Measurements from ENCODE around the gene RUNDC1.

DNA sequence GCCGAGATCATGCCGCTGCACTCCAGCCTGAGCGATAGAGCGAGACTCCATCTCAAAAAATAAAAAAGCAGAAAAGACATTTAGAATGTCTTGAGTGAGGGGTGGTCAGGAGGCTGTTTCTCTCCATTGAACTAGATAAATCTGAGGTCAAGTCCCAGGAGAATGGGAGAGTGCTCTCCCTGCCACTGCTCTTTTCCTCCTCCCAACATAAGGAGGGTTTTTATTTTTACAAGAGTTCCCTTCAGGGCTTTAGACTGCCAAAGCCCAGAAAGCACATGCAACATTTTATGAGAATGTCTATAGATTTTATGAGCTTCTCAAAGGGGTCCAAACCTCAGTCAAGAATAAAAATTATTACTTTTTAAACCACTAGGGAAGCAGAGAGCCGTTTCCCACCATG, 46.2 kb downstream of the RUNDC1 start:
- TF ChIP-seq, protein P1, sequence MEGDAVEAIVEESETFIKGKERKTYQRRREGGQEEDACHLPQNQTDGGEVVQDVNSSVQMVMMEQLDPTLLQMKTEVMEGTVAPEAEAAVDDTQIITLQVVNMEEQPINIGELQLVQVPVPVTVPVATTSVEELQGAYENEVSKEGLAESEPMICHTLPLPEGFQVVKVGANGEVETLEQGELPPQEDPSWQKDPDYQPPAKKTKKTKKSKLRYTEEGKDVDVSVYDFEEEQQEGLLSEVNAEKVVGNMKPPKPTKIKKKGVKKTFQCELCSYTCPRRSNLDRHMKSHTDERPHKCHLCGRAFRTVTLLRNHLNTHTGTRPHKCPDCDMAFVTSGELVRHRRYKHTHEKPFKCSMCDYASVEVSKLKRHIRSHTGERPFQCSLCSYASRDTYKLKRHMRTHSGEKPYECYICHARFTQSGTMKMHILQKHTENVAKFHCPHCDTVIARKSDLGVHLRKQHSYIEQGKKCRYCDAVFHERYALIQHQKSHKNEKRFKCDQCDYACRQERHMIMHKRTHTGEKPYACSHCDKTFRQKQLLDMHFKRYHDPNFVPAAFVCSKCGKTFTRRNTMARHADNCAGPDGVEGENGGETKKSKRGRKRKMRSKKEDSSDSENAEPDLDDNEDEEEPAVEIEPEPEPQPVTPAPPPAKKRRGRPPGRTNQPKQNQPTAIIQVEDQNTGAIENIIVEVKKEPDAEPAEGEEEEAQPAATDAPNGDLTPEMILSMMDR (IDR thresholded peaks at IDR 0.05; ENCODE audit: borderline replicate concordance, extremely low read depth, low read length, poor library complexity, severe bottlenecking): no peak
- no peak for TF ChIP-seq EZH2 (IDR thresholded peaks at IDR 0.05; ENCODE audit: borderline replicate concordance, low read depth, low read length, severe bottlenecking)
